Measurements from ENCODE around the gene CCDC74B.

- TF ChIP-seq POLR2A (IDR thresholded peaks at IDR 0.05; ENCODE audit: low read depth, low read length) (no peak), POLR2AphosphoS5 (IDR thresholded peaks at IDR 0.05; ENCODE audit: low read depth, low read length) (no peak)
These were observed 40.5 kb upstream of the CCDC74B start for GRCh38 chr2:130185436-130185835.

Measured in GM12891 (cell line).